Measurements from ENCODE around the gene DEPDC1B. TPM values are rescaled to one million over a fixed set of nuclear protein-coding genes. Genes with fewer than 3 reads are reported as not detected.

The DEPDC1B gene
- total RNA-seq, result 10 to 100 TPM; 29.5 to 32.4 TPM

GRCh38 chr5:60699609-60700415 lies at the start of gene DEPDC1B:
Gene DEPDC1B (minus strand): TSS chr5:60700166. CDS start chr5:60700093, 73 bp downstream.

Other genes with a start within 250 kb of the DEPDC1B start
- gene ELOVL7, start 144.1 kb upstream of the DEPDC1B start, total RNA-seq, result under 1 TPM; 0.20 to 0.51 TPM
- gene ERCC8, start 244.9 kb upstream of the DEPDC1B start, total RNA-seq, result 1 to 10 TPM; 8.0 to 8.5 TPM
- gene NDUFAF2, start 245.0 kb upstream of the DEPDC1B start, total RNA-seq, result 10 to 100 TPM; 17.7 to 18.2 TPM

All from activated naive CD4-positive, alpha-beta T cell treated with anti-CD3 and anti-CD28 coated beads, Interleukin-2, amount 10 ng/mL, durations not matched to agents 5 hours and 36 hours (primary cell).